HuH-7.5 (cell line): ENCODE results near the gene SULT1A1.

ENCODE experiments used
- DNase-seq: peaks from one replicate; pipeline ENCODE4 v3.0.0; 2011; ENCODE audit warnings: low spot score

The SULT1A1 gene

GRCh38 chr16:28558456-28558855, 51.4 kb downstream of the SULT1A1 start:
- DNase-seq = no peak

GRCh38 chr16:28556914-28557320, 52.9 kb downstream of the SULT1A1 start:
- no peak for DNase-seq

- no peak for DNase-seq
Observed at GRCh38 chr16:28555561-28555960, 54.3 kb downstream of the SULT1A1 start.
